Ovary (tissue), 9 donors: Measurements from ENCODE around the gene DKK3. TPM values are rescaled to one million over a fixed set of nuclear protein-coding genes. Genes with fewer than 3 reads are reported as not detected.

Experiments
- DNase-seq, 5 donors: peaks; one replicate each; pipeline ENCODE4 v3.0.0-alpha.2; 2019 to 2020
- H3K27ac ChIP-seq, 2 donors: fragments of 200-600 bp; one replicate each; pipeline versions ENCODE4 v1.5.1 to v1.8.0; 2019 to 2022
- H3K27me3 ChIP-seq: fragments of 200-600 bp; one replicate; pipeline ENCODE4 v1.8.0; 2022
- H3K36me3 ChIP-seq: fragments of 200-600 bp; sonication (generic); one replicate; pipeline ENCODE4 v1.5.1; 2019
- H3K4me1 ChIP-seq: one replicate; pipeline ENCODE4 v1.8.1; 2013; ENCODE audit warnings: mild to moderate bottlenecking, moderate library complexity; ENCODE audit not compliant: insufficient read depth
- H3K4me3 ChIP-seq: fragments of 200-600 bp; sonication (generic); one replicate; pipeline ENCODE4 v1.5.1; 2017
- H3K9me3 ChIP-seq, 2 donors: fragments of 200-600 bp in 1 of 2; sonication (generic) in 1 of 2; one replicate each; pipeline versions ENCODE4 v1.5.1 to v1.8.1; 2013 to 2019; ENCODE audit warnings: mild to moderate bottlenecking in 1 of 2, moderate library complexity in 1 of 2
- CTCF ChIP-seq, 3 donors: fragments of 450-650 bp in 2 of 3; fragments of 200-600 bp in 1 of 3; IDR thresholded peaks; one replicate each; pipeline versions ENCODE4 v1.5.1 to v1.8.0; 2016 to 2022; ENCODE audit warnings: antibody characterized with exemption in 3 of 3, mild to moderate bottlenecking in 1 of 3
- EP300 ChIP-seq: sonication (generic); formaldehyde crosslinking; IDR thresholded peaks from one replicate; pipeline ENCODE4 v1.6.1; 2017; ENCODE audit warnings: antibody characterized with exemption
- POLR2A ChIP-seq: fragments of 450-650 bp; IDR thresholded peaks from one replicate; pipeline ENCODE4 v1.6.1; 2017; ENCODE audit warnings: antibody characterized with exemption, mild to moderate bottlenecking, moderate library complexity
- WGBS, 3 donors: extraction: QIAGEN DNeasy Blood & Tissue Kit in 1 of 3; methylation state at CpG; one replicate each; pipeline versions ENCODE4 v1.1.5 to v1.1.7; 2013 to 2017; 5-methylcytosine and 5-hydroxymethylcytosine counted together
- intact Hi-C, 4 donors: fragments of 100-400 bp; cut with DNase I; formaldehyde crosslinking; loops; one replicate each; pipeline versions ENCODE4 v1.11.0 to v1.15.1; 2022 to 2023
- polyA plus RNA-seq, 2 donors: library from polyadenylated mRNA; stranded (reverse); fragments of 200-250 nt in 1 of 2; fragments of 350-450 nt in 1 of 2; fragmentation: Illumina TruSeq in 1 of 2; extraction: RNeasy Lipid Tissue Mini Kit (QIAGEN cat#74804) in 1 of 2; gene quantifications; one replicate each; pipeline ENCODE4 v1.2.3, GENCODE V29; 2013 to 2014
- total RNA-seq, 7 donors: library from RNA; depleted of rRNA in 2 of 7; stranded (reverse); fragments of >200 nt in 2 of 7; fragmentation: NEBNext Ultra II Directional in 3 of 7; extraction: Animal tissue kit (Norgen Biotek cat#: 25700) in 3 of 7; gene quantifications; one replicate each; pipeline versions ENCODE4 v1.1.0 to v1.2.4, GENCODE V29; 2016 to 2023
- donor health status: DM: no; HTN: no; CAD: no; lungs with moderate emphysema.
- donor health status: DM: no; HTN: no; CAD: no.
- donor health status: Bipolar disorder and iron deficiency.
- donor health status: DM: yes; HTN: yes; CAD: no.
- donor health status: DM: no; HTN: no; CAD: no.
- donor health status: DM: yes; HTN: yes; CAD: no.

The DKK3 gene
- total and polyA plus RNA-seq, 9 donors, result 33.9 to 255 (median 62.8) TPM

GRCh38 chr11:11931461-11932055 lies 76.9 kb downstream of the DKK3 start:
- intact Hi-C loops, result loop anchor here in 3 of 4 donors (2.0 to 10.0 kb wide), 4 partner anchors 111 to 353 kb away; no protein-coding TSS in a partner anchor
- TF ChIP-seq EP300 (no peak), CTCF (IDR thresholded peaks at IDR 0.05) (peak; percentile 34 to 65 (median 65)), POLR2A (no peak)
- H3K36me3 ChIP-seq, result no peaks in the 10 kb centered on the region
- WGBS, 3 donors, result 46 to 48% (median 46%) methylated on average over 5 of the region's 5 CpGs
- no peaks in the 10 kb centered on the region for H3K4me1 ChIP-seq
- no peaks in the 10 kb centered on the region for H3K27me3 ChIP-seq
- H3K9me3 ChIP-seq, result no peaks in the 10 kb centered on the region
- peak in 1 of 5 donors; percentile 22 for DNase-seq
- no peak overlapping the region for H3K4me3 ChIP-seq
- no peak overlapping the region for H3K27ac ChIP-seq

GRCh38 chr11:11929920-11930319 lies 78.5 kb downstream of the DKK3 start:
- WGBS, 3 donors, result 77 to 87% (median 84%) methylated on average over 2 of the region's 2 CpGs
- intact Hi-C loops, result loop anchor here (2.0 to 10.0 kb wide), 4 partner anchors 112 to 355 kb away; no protein-coding TSS in a partner anchor
- no peaks in the 10 kb centered on the region for H3K27me3 ChIP-seq
- no peaks in the 10 kb centered on the region for H3K4me1 ChIP-seq
- no peak for DNase-seq
- TF ChIP-seq CTCF (IDR thresholded peaks at IDR 0.05), result no peak
- TF ChIP-seq EP300, result no peak
- TF ChIP-seq POLR2A, result no peak
- no peak overlapping the region for H3K27ac ChIP-seq
- H3K36me3 ChIP-seq, result no peaks in the 10 kb centered on the region
- H3K9me3 ChIP-seq, result no peaks in the 10 kb centered on the region
- H3K4me3 ChIP-seq, result no peak overlapping the region

GRCh38 chr11:11923828-11924227 lies 84.6 kb downstream of the DKK3 start:
- Histone ChIP-seq H3K9me3 (no peaks in the 10 kb centered on the region), H3K27me3 (no peaks in the 10 kb centered on the region), H3K36me3 (no peaks in the 10 kb centered on the region), H3K27ac (no peak overlapping the region), H3K4me3 (no peak overlapping the region), H3K4me1 (no peaks in the 10 kb centered on the region)
- no peak for DNase-seq
- intact Hi-C loops, result no loop called here
- TF ChIP-seq EP300, result no peak
- no peak for TF ChIP-seq POLR2A
- TF ChIP-seq CTCF (IDR thresholded peaks at IDR 0.05), result no peak

DNA sequence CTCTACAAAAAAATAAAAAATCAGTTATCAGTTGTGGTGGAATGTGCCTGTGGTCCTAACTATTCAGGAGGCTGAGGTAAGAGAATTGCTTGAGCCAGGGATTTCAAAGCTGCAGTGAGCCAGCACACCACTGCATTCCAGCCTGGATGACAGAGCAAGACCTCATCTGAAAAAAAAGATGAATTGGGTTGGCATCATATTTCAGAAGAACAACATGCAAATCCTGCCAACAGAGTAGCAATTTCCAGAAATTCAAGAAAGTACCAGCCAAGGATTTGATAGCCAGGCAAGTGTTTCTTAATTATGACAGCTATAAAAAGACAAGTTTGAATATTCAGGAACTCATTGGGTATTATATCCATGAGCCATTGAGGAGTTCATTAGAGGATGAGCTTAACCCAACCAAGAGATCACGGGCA lies 91.4 kb downstream of the DKK3 start:
- Histone ChIP-seq H3K4me1 (peaks cover 6% of the 10 kb centered on the region), H3K27me3 (no peaks in the 10 kb centered on the region), H3K9me3 (no peaks in the 10 kb centered on the region), H3K36me3 (no peaks in the 10 kb centered on the region), H3K27ac (no peak overlapping the region), H3K4me3 (no peak overlapping the region)
- WGBS, 3 donors, result 78 to 86% (median 84%) methylated on average over 1 of the region's 1 CpG
- no peak for DNase-seq
- TF ChIP-seq EP300 (no peak), POLR2A (no peak), CTCF (IDR thresholded peaks at IDR 0.05) (no peak)
- intact Hi-C loops, result no loop called here
